GM19463 (cell line): ENCODE results near the gene PPP1R10.
"Not testable (repeated sequence)": the region's sequence is repeated elsewhere in the genome, so short reads cannot be mapped to it uniquely, and the experiment has no call there.

Experiments
- ATAC-seq: cut with Tn5 transposase; IDR thresholded peaks from one replicate; pipeline ENCODE4 v1.9.1; 2021; ENCODE audit warnings: mild to moderate bottlenecking, moderate library complexity; ENCODE audit not compliant: unreplicated experiment

The PPP1R10 gene

GRCh38 chr6:30616811-30617564, at the start of gene PPP1R10:
TSS of gene PPP1R10 (minus strand) at chr6:30617243. CDS start at chr6:30609944, 7,299 bp downstream.
- peak; percentile 74 for ATAC-seq

GRCh38 chr6:30666300-30666699, 49.3 kb upstream of the PPP1R10 start:
- ATAC-seq, result not testable (repeated sequence)

- no peak for ATAC-seq
Observed at GRCh38 chr6:30664994-30665767, 48.1 kb upstream of the PPP1R10 start.

DNA sequence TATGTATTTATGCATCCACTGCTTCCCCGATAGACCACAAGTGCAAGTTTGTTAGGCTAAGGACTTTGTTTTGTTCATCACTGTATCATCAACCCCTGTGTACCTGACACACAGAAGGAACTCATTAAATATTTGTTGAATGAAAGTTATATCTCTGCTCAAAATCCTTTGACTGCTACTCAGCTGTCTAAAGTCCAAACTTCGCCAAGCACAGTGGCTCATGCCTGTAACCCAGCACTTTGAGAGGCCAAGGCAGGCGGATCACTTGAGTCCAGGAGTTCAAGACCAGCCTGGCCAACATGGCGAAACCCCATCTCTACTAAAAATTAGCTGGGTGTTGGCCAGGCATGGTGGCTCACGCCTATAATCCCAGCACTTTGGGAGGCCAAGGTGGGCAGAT, 40.9 kb upstream of the PPP1R10 start:
- not testable (repeated sequence) for ATAC-seq

DNA sequence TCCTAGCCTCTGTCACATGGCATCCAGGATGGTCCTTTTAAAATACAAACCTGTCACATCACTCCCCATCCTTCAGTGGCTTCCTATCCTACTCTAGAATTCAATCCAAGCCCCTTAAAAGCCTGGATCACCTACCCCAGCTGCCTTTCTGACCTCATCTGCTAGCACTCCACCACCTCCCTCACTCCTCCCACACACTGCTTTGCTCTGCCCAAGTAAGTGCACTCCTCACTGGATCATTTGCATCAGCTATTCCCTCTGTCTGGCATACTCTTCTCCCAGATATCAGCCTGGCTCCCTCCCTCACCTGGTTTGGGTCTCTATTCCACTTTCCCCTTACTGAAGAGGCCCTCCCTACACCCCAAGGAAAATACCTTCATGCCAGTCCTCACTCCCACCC, 40.4 kb upstream of the PPP1R10 start:
- no peak for ATAC-seq

DNA sequence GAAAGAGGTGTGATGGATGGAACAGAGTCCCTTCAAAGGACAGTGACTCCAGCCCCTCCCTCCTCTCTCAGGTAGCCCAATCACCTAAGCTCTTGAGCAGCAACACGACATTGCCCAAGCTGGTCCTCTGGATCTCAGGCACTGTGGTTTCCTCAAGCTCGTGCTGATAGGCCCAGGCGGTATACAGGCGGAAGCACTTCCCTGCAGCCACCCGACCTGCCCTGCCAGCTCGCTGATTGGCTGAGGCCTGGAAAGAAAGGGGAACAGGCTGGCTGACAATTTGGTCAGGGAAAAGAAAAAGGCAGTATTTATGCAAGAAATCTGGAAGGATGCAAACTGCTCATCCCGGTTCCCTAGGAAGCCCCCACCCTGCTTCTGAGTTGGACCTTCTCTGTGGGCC, 39.5 kb upstream of the PPP1R10 start:
- ATAC-seq, result no peak

GRCh38 chr6:30655743-30656094, 38.7 kb upstream of the PPP1R10 start:
- ATAC-seq, result no peak

- no peak for ATAC-seq
Observed at GRCh38 chr6:30654798-30655742, 38.0 kb upstream of the PPP1R10 start.

DNA sequence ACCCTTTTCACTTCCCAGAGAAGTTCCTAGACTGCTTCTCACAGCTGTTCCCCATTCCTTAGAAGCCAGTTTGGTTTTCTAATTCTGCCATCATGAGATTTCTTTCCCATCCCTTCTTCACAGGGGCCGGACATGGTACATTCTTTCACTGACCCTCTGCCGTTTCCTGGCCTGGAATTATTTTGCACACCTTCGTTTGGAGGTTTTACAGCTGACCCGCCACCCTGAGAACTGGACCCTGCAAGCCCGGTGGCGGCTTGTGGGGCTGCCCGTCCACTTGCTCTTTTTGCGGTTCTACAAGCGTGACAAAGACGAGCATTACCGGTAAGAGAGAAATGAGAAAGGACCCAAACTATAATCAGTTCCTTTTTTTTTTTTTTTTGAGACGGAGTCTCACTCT, 34.1 kb upstream of the PPP1R10 start:
- no peak for ATAC-seq

DNA sequence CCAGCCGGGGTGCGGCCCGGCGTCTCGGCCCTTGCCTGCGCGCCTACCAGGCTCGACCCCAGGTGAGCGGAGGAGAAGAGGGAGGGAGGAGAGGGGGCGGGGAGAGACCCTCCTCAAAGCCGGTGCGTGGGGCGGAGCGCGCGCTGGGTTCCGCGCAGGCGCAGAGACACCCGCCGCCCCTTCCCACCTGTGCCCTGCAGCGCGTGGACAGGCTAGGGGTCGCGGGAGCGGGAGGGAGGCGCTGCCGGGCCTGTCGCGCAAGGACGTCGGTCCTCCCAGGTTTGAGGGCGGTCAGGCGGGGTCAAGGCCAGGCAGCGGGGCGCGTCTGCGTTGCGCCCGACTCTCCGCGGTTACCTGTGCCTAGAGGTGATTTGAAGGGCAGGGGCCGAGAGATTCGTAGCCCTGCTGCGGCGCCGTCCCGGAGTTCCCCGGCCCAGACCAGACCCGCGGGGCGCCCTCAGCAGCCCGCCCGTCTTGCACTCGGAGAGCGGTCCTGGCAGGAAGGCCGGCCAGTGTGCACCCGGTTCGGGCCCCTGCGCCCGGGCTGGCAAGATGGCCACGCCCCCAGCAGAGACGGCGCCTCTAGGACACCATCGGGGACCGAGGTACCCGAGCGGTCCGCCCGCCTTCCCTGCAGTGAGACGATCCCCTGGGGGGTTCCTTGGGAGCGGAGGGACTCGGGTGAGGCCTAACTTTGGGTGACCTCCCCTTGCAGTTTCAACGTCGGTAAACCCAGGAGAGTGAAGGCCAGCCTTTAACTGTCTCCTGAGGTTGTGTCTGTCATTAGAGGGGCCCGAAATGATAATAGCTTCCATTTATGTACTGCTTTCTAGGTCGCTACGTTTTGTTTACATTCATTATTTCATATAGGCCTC, 30.4 kb upstream of the PPP1R10 start:
- peak; percentile 69 for ATAC-seq

GRCh38 chr6:30646450-30647241, 29.6 kb upstream of the PPP1R10 start, which contains the start of gene C6orf136:
TSS of gene C6orf136 (plus strand) at chr6:30647133. CDS start at chr6:30647232, 99 bp downstream.
- ATAC-seq, result peak; percentile 47

DNA sequence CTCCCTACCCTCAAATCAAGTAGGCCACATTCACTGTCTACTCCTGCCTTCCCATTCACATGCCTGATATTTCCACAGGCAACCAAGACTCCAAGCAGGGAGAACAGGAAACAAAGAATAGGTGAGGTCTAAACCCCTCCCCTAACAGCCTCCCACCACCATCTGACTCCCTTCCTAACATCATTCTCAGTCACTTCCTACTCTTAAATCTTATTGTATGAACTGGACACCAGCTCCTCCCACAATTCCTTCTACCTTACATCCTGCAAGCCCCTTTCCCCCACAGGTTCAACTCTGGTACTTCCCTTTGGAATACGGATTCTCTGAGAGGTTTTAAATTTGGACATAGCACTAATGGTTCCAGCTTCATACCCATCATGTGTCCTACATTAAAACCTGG, 28.9 kb upstream of the PPP1R10 start:
- ATAC-seq, result no peak

DNA sequence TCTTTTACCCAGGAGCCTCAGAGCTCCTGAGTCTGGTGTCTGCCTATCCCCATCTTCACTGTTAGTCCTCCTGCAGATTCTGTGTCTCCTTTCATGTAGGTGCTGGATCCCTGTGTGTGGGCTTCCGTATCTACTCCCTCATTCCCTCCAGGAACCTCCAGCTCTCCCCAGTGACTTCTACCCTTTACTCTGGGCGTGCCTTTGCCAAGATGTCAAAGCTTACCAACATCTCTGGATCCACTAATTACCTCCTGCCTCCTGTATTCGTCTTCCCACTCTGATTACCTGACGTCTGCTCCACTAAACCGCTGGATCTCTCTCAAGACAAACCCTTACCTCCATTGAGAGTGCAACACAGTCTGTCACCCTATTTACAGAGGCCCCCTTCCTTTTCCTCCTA, 27.7 kb upstream of the PPP1R10 start:
- ATAC-seq, result no peak

- no peak for ATAC-seq
Observed at GRCh38 chr6:30643656-30644055, 26.6 kb upstream of the PPP1R10 start.

DNA sequence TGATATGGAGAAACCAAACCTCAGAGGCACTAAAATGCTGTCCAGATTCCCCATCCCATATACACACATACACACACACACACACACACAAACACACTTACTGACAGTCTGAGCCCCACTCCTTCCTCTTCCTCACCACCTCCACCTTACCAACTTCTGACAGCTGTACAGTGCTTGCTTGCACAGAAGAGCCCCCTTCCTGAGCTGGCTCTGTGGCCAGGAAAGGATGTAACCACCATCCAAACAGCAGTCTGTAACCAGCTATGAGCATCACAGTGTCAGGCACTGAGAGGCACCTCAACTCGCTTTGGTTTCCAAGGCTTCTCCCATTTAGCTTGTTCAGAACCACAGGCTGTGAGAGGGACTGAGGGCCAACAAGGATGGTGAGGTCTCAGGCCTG, 24.0 kb upstream of the PPP1R10 start:
- no peak for ATAC-seq

- no peak for ATAC-seq
Observed at GRCh38 chr6:30640481-30640880, 23.4 kb upstream of the PPP1R10 start.

DNA sequence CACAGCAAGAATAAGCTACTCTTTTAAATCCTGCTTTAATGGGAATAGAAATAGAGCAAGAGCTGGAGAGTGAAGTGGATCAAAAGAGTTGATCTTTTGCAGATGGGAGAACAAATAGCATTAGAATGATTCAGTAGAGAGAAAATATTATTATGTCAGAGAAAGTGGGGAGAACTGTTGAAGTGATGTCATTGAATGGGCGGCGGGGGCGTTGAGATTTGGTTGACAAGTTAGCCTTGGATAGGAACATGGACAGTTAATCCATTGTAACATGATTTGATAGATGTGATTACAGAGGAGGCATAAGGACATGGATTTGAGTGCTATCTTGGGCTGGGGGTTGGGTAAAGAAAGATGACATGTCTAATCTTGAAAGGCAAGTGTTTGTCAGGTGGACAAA, 18.8 kb upstream of the PPP1R10 start:
- no peak for ATAC-seq

DNA sequence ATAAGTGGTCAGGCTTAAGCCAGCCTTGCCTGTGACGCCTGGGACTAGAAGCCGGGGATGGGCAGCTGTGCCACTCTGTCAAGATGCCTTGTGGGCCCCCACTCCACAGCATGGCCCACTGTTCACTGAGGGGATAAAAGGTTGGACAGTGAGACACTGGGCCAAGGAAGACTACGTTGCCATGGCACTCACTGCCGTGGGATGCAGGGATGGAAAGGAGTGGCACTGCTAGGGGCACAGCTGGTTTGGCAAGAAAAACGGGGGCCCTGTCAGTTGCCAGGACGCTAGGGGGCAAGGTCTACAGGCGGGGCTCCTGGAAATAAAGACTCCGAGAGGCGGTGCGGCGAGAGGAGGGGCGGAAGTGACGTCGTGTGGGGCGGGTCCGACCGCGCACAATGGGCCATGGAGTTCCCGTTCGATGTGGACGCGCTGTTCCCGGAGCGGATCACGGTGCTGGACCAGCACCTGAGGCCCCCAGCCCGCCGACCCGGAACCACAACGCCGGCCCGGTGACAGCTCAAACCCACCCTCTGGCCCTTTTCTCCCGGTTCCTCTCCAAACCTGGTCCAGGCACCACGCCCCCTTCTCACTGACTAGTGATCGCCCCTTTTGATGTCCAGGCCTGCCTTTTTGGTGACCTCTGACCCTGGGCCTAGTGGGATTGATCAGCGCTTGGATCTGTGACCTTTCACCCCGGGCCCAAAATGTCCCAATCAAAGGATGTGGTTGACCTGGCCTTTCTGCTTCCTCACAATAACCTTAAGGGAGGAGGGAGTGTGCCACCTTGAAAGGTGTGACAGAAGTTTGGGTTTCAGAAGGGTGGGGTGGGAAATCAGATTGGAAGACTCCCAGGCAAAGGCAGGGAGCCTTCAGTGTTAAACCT, 9.7 kb upstream of the PPP1R10 start, which contains the start of gene ATAT1:
TSS of gene ATAT1 (plus strand) at position 391 of the 883 bp plus-strand sequence.
- ATAC-seq, result peak; percentile 90
